Measurements from ENCODE around the gene CWC27.

- TF ChIP-seq CTCF (IDR thresholded peaks at IDR 0.05; ENCODE audit: borderline replicate concordance, extremely low read depth, low read length, poor library complexity, severe bottlenecking), result no peak
- no peak for TF ChIP-seq EZH2 (IDR thresholded peaks at IDR 0.05; ENCODE audit: borderline replicate concordance, low read depth, low read length, severe bottlenecking)
These were observed 6.6 kb downstream of the CWC27 start for GRCh38 chr5:64775291-64775690.

All from DND-41 (cell line).